Colonic mucosa (tissue), 4 donors: ENCODE measurements around the gene DSG1. TPM values are rescaled to one million over a fixed set of nuclear protein-coding genes. Genes with fewer than 3 reads are reported as not detected.

Experiments used
- DNase-seq: peaks from one replicate; pipeline ENCODE4 v3.0.0-alpha.2; 2020
- H3K27ac ChIP-seq: fragments of 200-600 bp; one replicate; pipeline ENCODE4 v1.8.0; 2021
- H3K27me3 ChIP-seq: fragments of 200-600 bp; one replicate; pipeline ENCODE4 v1.8.0; 2021
- H3K36me3 ChIP-seq: fragments of 200-600 bp; one replicate; pipeline ENCODE4 v1.8.0; 2021
- H3K4me1 ChIP-seq: fragments of 200-600 bp; one replicate; pipeline ENCODE4 v1.8.0; 2021; ENCODE audit warnings: mild to moderate bottlenecking
- H3K4me3 ChIP-seq: fragments of 200-600 bp; one replicate; pipeline ENCODE4 v1.8.0; 2021
- H3K9ac ChIP-seq, 2 donors: one replicate each; pipeline ENCODE4 v1.7.0; 2013; ENCODE audit warnings: control low read depth in 2 of 2, low read depth in 2 of 2, low read length in 2 of 2
- H3K9me3 ChIP-seq: fragments of 200-600 bp; one replicate; pipeline ENCODE4 v1.8.0; 2021
- CTCF ChIP-seq: fragments of 200-600 bp; IDR thresholded peaks from one replicate; pipeline ENCODE4 v1.8.0; 2022; ENCODE audit warnings: antibody characterized with exemption, mild to moderate bottlenecking
- intact Hi-C: fragments of 100-400 bp; cut with DNase I; formaldehyde crosslinking; loops from one replicate; pipeline ENCODE4 v1.14.1; 2022
- total RNA-seq, 2 donors: library from RNA; stranded (reverse); fragmentation: NEBNext Ultra II Directional in 1 of 2; extraction: Animal tissue kit (Norgen Biotek cat#: 25700) in 1 of 2; gene quantifications; one replicate each; pipeline ENCODE4 v1.2.1, GENCODE V29; 2021
- donor health status: healthy.
- donor health status: DM: no; HTN: no; CAD: no.
- donor health status: DM: no; HTN: no; CAD: no.

Gene DSG1
- total RNA-seq, result not detected

- Histone ChIP-seq H3K27ac (no peak within 1 kb of the TSS), H3K4me3 (no peak within 1 kb of the TSS), H3K9ac (no peak within 1 kb of the TSS), H3K36me3 (no peaks in the 10 kb centered on the region), H3K9me3 (no peaks in the 10 kb centered on the region), H3K27me3 (no peaks in the 10 kb centered on the region), H3K4me1 (no peaks in the 10 kb centered on the region)
- no peak for TF ChIP-seq CTCF
- DNase-seq, result no peak
- intact Hi-C loops, result no loop called here
These were observed at the start of gene DSG1 for GRCh38 chr18:31317860-31318259. Gene DSG1 (plus strand): TSS chr18:31318160. CDS start chr18:31318301, 141 bp downstream.

GRCh38 chr18:31268985-31269406, 49.0 kb upstream of the DSG1 start:
- H3K4me3 ChIP-seq, result no peak overlapping the region
- no peak for TF ChIP-seq CTCF
- intact Hi-C loops, result no loop called here
- H3K27me3 ChIP-seq, result no peaks in the 10 kb centered on the region
- no peaks in the 10 kb centered on the region for H3K9me3 ChIP-seq
- H3K9ac ChIP-seq, result no peak overlapping the region
- H3K36me3 ChIP-seq, result no peaks in the 10 kb centered on the region
- no peaks in the 10 kb centered on the region for H3K4me1 ChIP-seq
- no peak overlapping the region for H3K27ac ChIP-seq
- peak; percentile 34 for DNase-seq

GRCh38 chr18:31269566-31269965, 48.4 kb upstream of the DSG1 start:
- DNase-seq, result no peak
- H3K27me3 ChIP-seq, result no peaks in the 10 kb centered on the region
- H3K9me3 ChIP-seq, result no peaks in the 10 kb centered on the region

GRCh38 chr18:31270578-31270977, 47.4 kb upstream of the DSG1 start:
- H3K9me3 ChIP-seq, result no peaks in the 10 kb centered on the region
- no peak for DNase-seq
- H3K36me3 ChIP-seq, result no peaks in the 10 kb centered on the region
- H3K9ac ChIP-seq, result no peak overlapping the region
- intact Hi-C loops, result no loop called here
- H3K27ac ChIP-seq, result no peak overlapping the region
- H3K27me3 ChIP-seq, result no peaks in the 10 kb centered on the region
- no peak overlapping the region for H3K4me3 ChIP-seq
- no peak for TF ChIP-seq CTCF
- peaks cover 7% of the 10 kb centered on the region for H3K4me1 ChIP-seq

More at GRCh38 chr18:31269566-31269965, 48.4 kb upstream of the DSG1 start:
- intact Hi-C loops, result no loop called here
- Histone ChIP-seq H3K27ac (no peak overlapping the region), H3K4me3 (no peak overlapping the region), H3K4me1 (peaks cover 2% of the 10 kb centered on the region), H3K9ac (no peak overlapping the region), H3K36me3 (no peaks in the 10 kb centered on the region)
- no peak for TF ChIP-seq CTCF

GRCh38 chr18:31273812-31274527, 44.0 kb upstream of the DSG1 start:
- Histone ChIP-seq H3K4me1 (peaks cover 7% of the 10 kb centered on the region), H3K4me3 (no peak overlapping the region), H3K27me3 (no peaks in the 10 kb centered on the region), H3K9me3 (no peaks in the 10 kb centered on the region), H3K9ac (no peak overlapping the region), H3K27ac (peak overlapping the region; percentile 34), H3K36me3 (no peaks in the 10 kb centered on the region)
- intact Hi-C loops, result no loop called here
- TF ChIP-seq CTCF, result no peak
- DNase-seq, result no peak
